HL-60 (cell line): ENCODE results near the gene IGSF9.

ENCODE experiments used
- GABPA ChIP-seq: IDR thresholded peaks from 2 replicates; pipeline ENCODE4 v1.6.1; 2012; ENCODE audit warnings: low read depth
- POLR2AphosphoS5 ChIP-seq: IDR thresholded peaks from 2 replicates; pipeline ENCODE4 v1.6.1; 2012; ENCODE audit warnings: low read depth
- TF ChIP-seq, protein P1 (sequence below): IDR thresholded peaks from one replicate; pipeline ENCODE4 v1.5.1; 2011; ENCODE audit warnings: low read length, control low read depth, inconsistent platforms; ENCODE audit not compliant: insufficient read depth

DNA sequence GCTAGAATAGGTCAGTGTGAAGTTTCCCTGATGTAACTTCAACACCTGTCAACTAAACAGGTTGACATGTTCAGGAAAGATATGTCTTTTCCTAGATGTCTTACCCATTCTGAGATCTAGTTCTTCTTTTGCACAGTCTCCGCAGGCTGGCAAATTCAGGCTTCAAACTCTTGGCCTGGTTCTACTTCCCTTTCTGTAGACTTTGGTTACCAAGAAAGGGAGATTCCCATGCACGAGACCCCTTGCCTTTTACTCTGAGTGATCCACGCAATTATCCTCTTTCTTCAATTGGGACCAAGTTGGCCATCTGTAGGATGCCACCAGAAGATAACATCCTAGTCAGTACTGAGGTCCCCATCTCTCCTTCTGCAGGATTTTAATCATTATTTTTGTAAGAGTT lies 47.5 kb downstream of the IGSF9 start:
- TF ChIP-seq, protein P1, sequence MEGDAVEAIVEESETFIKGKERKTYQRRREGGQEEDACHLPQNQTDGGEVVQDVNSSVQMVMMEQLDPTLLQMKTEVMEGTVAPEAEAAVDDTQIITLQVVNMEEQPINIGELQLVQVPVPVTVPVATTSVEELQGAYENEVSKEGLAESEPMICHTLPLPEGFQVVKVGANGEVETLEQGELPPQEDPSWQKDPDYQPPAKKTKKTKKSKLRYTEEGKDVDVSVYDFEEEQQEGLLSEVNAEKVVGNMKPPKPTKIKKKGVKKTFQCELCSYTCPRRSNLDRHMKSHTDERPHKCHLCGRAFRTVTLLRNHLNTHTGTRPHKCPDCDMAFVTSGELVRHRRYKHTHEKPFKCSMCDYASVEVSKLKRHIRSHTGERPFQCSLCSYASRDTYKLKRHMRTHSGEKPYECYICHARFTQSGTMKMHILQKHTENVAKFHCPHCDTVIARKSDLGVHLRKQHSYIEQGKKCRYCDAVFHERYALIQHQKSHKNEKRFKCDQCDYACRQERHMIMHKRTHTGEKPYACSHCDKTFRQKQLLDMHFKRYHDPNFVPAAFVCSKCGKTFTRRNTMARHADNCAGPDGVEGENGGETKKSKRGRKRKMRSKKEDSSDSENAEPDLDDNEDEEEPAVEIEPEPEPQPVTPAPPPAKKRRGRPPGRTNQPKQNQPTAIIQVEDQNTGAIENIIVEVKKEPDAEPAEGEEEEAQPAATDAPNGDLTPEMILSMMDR = no peak
- TF ChIP-seq POLR2AphosphoS5 (no peak), GABPA (no peak)
